Measurements from ENCODE around the gene KLHL42. TPM values are rescaled to one million over a fixed set of nuclear protein-coding genes. Genes with fewer than 3 reads are reported as not detected.

KLHL42 gene
- total RNA-seq, 1 experiment from 2014 or later = 32.5 TPM

DNA sequence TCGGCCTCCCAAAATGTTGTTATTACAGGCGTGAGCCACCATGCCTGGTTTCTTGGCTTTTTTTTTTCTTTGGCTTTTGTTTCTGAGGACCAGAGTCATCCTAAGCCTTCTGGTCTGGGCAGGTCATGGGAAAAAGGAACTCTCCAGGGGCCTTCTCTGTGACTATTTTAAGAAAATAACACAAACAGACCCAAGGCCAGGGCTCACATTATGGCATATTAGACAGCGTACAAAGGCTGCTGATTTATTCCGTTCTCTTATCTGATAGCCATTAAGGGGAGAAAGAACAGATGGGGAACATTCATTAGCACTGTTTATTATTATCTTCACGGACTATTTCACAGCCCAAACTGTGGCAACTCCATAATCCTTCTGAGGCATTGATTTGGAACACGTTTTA lies 28.8 kb downstream of the KLHL42 start:
- POLR2A ChIA-PET = no interaction called here
- Mint-ChIP-seq H3K36me3 (ENCODE audit: insufficient read depth, unreplicated experiment) (no peaks in the 10 kb centered on the region), H3K27ac (ENCODE audit: low read depth, unreplicated experiment) (no peak overlapping the region), H3K4me3 (ENCODE audit: unreplicated experiment) (no peak overlapping the region), H3K27me3 (ENCODE audit: insufficient read depth, unreplicated experiment) (no peaks in the 10 kb centered on the region), H3K4me1 (ENCODE audit: insufficient read depth, unreplicated experiment) (no peaks in the 10 kb centered on the region), H3K9me3 (ENCODE audit: unreplicated experiment) (no peaks in the 10 kb centered on the region)
- intact Hi-C loops (cut with micrococcal nuclease) = no loop called here
- no TSS peak for BruUV-seq (replicated peaks)
- no peak for DNase-seq (ENCODE audit: unreplicated experiment)
- CTCF ChIA-PET = interaction anchor here (0.6 to 1.5 kb wide), 3 partner anchors 13 to 132 kb away, joined by 3 to 8 read pairs (median 5); no protein-coding TSS in a partner anchor
- TF ChIP-seq, protein P1, sequence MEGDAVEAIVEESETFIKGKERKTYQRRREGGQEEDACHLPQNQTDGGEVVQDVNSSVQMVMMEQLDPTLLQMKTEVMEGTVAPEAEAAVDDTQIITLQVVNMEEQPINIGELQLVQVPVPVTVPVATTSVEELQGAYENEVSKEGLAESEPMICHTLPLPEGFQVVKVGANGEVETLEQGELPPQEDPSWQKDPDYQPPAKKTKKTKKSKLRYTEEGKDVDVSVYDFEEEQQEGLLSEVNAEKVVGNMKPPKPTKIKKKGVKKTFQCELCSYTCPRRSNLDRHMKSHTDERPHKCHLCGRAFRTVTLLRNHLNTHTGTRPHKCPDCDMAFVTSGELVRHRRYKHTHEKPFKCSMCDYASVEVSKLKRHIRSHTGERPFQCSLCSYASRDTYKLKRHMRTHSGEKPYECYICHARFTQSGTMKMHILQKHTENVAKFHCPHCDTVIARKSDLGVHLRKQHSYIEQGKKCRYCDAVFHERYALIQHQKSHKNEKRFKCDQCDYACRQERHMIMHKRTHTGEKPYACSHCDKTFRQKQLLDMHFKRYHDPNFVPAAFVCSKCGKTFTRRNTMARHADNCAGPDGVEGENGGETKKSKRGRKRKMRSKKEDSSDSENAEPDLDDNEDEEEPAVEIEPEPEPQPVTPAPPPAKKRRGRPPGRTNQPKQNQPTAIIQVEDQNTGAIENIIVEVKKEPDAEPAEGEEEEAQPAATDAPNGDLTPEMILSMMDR (IDR thresholded peaks at IDR 0.05; ENCODE audit: unreplicated experiment) = no peak

DNA sequence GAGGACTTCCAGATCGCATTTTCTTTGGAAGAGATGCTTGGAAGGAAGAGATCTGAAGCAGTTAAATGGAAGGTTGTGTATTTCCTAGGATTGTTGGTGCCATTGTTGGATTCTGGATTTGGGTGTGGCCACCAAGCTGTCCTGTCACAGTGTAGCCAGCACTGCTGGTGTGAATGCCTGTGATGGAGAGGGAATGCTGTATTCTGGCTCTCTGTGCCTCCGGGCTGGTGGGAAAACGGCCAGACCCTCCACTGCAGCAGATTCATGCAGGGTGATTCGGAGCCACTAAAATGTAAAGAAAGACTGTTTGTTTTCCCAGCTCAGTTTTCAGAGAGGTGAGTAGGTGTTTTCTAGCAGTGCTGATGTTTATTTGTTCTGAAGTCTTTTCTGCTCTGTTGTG lies 30.7 kb downstream of the KLHL42 start:
- Mint-ChIP-seq H3K9me3 (ENCODE audit: unreplicated experiment) (no peaks in the 10 kb centered on the region), H3K27ac (ENCODE audit: low read depth, unreplicated experiment) (no peak overlapping the region), H3K27me3 (ENCODE audit: insufficient read depth, unreplicated experiment) (no peaks in the 10 kb centered on the region), H3K4me1 (ENCODE audit: insufficient read depth, unreplicated experiment) (peaks cover 12% of the 10 kb centered on the region), H3K36me3 (ENCODE audit: insufficient read depth, unreplicated experiment) (no peaks in the 10 kb centered on the region), H3K4me3 (ENCODE audit: unreplicated experiment) (no peak overlapping the region)
- no peak for DNase-seq (ENCODE audit: unreplicated experiment)
- POLR2A ChIA-PET = interaction anchor here (2.0 kb wide), 1 partner anchor 9 kb away, joined by 4 read pairs; no protein-coding TSS in a partner anchor
- intact Hi-C loops (cut with micrococcal nuclease) = no loop called here
- no TSS peak for BruUV-seq (replicated peaks)
- CTCF ChIA-PET = interaction anchor here (0.7 to 3.2 kb wide), 2 partner anchors 12 to 41 kb away, joined by 3 to 13 read pairs; no protein-coding TSS in a partner anchor
- TF ChIP-seq, protein P1 (IDR thresholded peaks at IDR 0.05; ENCODE audit: unreplicated experiment) = no peak

DNA sequence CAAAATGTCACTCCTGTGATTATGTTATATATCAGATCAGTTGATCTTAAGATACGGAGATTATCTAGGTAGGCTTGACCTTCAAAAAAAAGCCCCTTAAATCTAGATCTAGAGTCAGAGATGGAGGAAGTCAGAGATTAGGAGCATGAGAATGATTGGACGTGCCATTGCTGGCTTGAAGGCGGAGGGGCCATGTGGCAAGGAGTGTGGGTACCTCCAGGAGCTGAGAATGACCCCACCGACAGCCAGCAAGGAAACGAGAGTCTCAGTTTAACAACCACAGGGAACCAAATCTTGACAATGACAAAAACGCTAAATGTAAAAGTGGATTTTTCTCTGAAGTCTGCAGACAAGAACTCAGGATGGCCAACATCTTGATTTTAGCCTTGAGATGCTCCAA lies 32.5 kb downstream of the KLHL42 start:
- ChIA-PET POLR2A (interaction anchor here (1.2 to 2.0 kb wide), 2 partner anchors 9 to 11 kb away, joined by 3 to 4 read pairs; no protein-coding TSS in a partner anchor), CTCF (interaction anchor here (0.7 to 3.2 kb wide), 5 partner anchors 8 to 1062 kb away, joined by 3 to 13 read pairs (median 4); no protein-coding TSS in a partner anchor)
- no TSS peak for BruUV-seq (replicated peaks)

DNA sequence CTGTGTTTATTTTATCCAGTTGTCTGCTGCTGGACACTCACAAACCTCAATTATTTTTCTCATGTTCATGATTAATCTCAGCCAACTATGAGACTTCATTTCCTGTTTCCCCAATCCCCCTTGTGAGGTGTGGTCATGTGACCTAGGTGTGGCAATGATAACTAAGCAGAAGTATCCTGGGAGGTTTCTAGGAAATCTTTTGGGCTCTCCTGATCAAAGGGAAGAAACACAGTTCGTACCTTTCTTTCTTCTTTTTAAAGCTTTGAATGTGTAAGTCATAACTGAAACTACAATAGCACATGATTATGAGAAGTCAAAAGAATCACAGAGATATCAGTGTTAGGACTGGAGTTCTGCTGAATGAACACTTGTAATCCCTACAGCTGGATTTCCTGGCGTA lies 34.4 kb downstream of the KLHL42 start:
- ChIA-PET POLR2A (interaction anchor here (1.0 kb wide), 1 partner anchor 14 kb away, joined by 3 read pairs; no protein-coding TSS in a partner anchor), CTCF (interaction anchor here (0.7 kb wide), 1 partner anchor 114 kb away, joined by 3 read pairs; no protein-coding TSS in a partner anchor)
- TF ChIP-seq, protein P1 (IDR thresholded peaks at IDR 0.05; ENCODE audit: unreplicated experiment) = no peak
- H3K9me3 Mint-ChIP-seq (ENCODE audit: unreplicated experiment) = peaks cover 8% of the 10 kb centered on the region
- intact Hi-C loops (cut with micrococcal nuclease) = no loop called here
- no peak for DNase-seq (ENCODE audit: unreplicated experiment)
- H3K4me1 Mint-ChIP-seq (ENCODE audit: insufficient read depth, unreplicated experiment) = peaks cover 12% of the 10 kb centered on the region
- no peaks in the 10 kb centered on the region for H3K36me3 Mint-ChIP-seq (ENCODE audit: insufficient read depth, unreplicated experiment)
- no peak overlapping the region for H3K4me3 Mint-ChIP-seq (ENCODE audit: unreplicated experiment)
- H3K27ac Mint-ChIP-seq (ENCODE audit: low read depth, unreplicated experiment) = no peak overlapping the region
- BruUV-seq (replicated peaks) = no TSS peak
- no peaks in the 10 kb centered on the region for H3K27me3 Mint-ChIP-seq (ENCODE audit: insufficient read depth, unreplicated experiment)

More for the DNA sequence above, 32.5 kb downstream of the KLHL42 start:
- no peak overlapping the region for H3K4me3 Mint-ChIP-seq (ENCODE audit: unreplicated experiment)
- peaks cover 12% of the 10 kb centered on the region for H3K4me1 Mint-ChIP-seq (ENCODE audit: insufficient read depth, unreplicated experiment)
- no peak overlapping the region for H3K27ac Mint-ChIP-seq (ENCODE audit: low read depth, unreplicated experiment)
- TF ChIP-seq, protein P1 (IDR thresholded peaks at IDR 0.05; ENCODE audit: unreplicated experiment) = no peak
- peaks cover 8% of the 10 kb centered on the region for H3K9me3 Mint-ChIP-seq (ENCODE audit: unreplicated experiment)
- no peaks in the 10 kb centered on the region for H3K27me3 Mint-ChIP-seq (ENCODE audit: insufficient read depth, unreplicated experiment)
- no peak for DNase-seq (ENCODE audit: unreplicated experiment)
- no peaks in the 10 kb centered on the region for H3K36me3 Mint-ChIP-seq (ENCODE audit: insufficient read depth, unreplicated experiment)
- intact Hi-C loops (cut with micrococcal nuclease) = no loop called here

Measured in MCF 10A (cell line).